Calu3 (cell line): ENCODE measurements around the gene SLAIN2. TPM values are rescaled to one million over a fixed set of nuclear protein-coding genes. Genes with fewer than 3 reads are reported as not detected.

ENCODE experiments used
- BruUV-seq: library from RNA; stranded (reverse); fragments of 400-500 nt; replicated peaks from 2 replicates; lab custom pipeline; 2021; lab: Mats Ljungman, UMichigan
- CTCF ChIA-PET: fragments of 300-600 bp; sonication (Branson Sonifier 250); formaldehyde crosslinking; loops from one replicate; lab custom pipeline; 2022; ENCODE audit warnings: antibody characterized with exemption; lab: Charles Lee
- DNase-seq: peaks from one replicate; pipeline ENCODE4 v3.0.0; 2022
- H3K27ac Mint-ChIP-seq: one replicate; pipeline ENCODE4 v1.8.0; 2022; ENCODE audit warnings: mixed read lengths; ENCODE audit not compliant: unreplicated experiment
- H3K27me3 Mint-ChIP-seq: one replicate; pipeline ENCODE4 v1.8.0; 2022; ENCODE audit warnings: mixed read lengths; ENCODE audit not compliant: unreplicated experiment
- H3K36me3 Mint-ChIP-seq: one replicate; pipeline ENCODE4 v1.8.0; 2022; ENCODE audit warnings: mild to moderate bottlenecking, moderate library complexity, mixed read lengths; ENCODE audit not compliant: insufficient read depth, unreplicated experiment
- H3K4me1 Mint-ChIP-seq: one replicate; pipeline ENCODE4 v1.8.0; 2022; ENCODE audit warnings: mild to moderate bottlenecking, low read depth, mixed read lengths; ENCODE audit not compliant: unreplicated experiment
- H3K4me3 Mint-ChIP-seq: one replicate; pipeline ENCODE4 v1.8.0; 2022; ENCODE audit warnings: mild to moderate bottlenecking, low read depth, moderate library complexity, mixed read lengths; ENCODE audit not compliant: unreplicated experiment
- H3K9me3 Mint-ChIP-seq: one replicate; pipeline ENCODE4 v1.8.0; 2022; ENCODE audit warnings: low read depth, mixed read lengths; ENCODE audit not compliant: unreplicated experiment
- intact Hi-C: fragments of 100-400 bp; cut with micrococcal nuclease; formaldehyde crosslinking; loops from one replicate; pipeline ENCODE4 v1.10.0; 2022; ENCODE audit not compliant: unreplicated experiment
- total RNA-seq: library from RNA; stranded (reverse); gene quantifications from 2 replicates; pipeline ENCODE4 v1.2.3, GENCODE V29; 2022
- TF ChIP-seq, protein P1 (sequence below): fragments of 200-600 bp; IDR thresholded peaks from one replicate; pipeline ENCODE4 v1.8.0; 2022; ENCODE audit warnings: antibody characterized with exemption; ENCODE audit not compliant: unreplicated experiment

SLAIN2 gene
- total RNA-seq, 1 experiment from 2014 or later, result 44.1 TPM

GRCh38 chr4:48405924-48406323 is 64.6 kb downstream of the SLAIN2 start:
- no peaks in the 10 kb centered on the region for H3K36me3 Mint-ChIP-seq
- no TSS peak for BruUV-seq
- H3K27ac Mint-ChIP-seq, result no peak overlapping the region
- no peak overlapping the region for H3K4me3 Mint-ChIP-seq
- H3K4me1 Mint-ChIP-seq, result no peaks in the 10 kb centered on the region
- TF ChIP-seq, protein P1, sequence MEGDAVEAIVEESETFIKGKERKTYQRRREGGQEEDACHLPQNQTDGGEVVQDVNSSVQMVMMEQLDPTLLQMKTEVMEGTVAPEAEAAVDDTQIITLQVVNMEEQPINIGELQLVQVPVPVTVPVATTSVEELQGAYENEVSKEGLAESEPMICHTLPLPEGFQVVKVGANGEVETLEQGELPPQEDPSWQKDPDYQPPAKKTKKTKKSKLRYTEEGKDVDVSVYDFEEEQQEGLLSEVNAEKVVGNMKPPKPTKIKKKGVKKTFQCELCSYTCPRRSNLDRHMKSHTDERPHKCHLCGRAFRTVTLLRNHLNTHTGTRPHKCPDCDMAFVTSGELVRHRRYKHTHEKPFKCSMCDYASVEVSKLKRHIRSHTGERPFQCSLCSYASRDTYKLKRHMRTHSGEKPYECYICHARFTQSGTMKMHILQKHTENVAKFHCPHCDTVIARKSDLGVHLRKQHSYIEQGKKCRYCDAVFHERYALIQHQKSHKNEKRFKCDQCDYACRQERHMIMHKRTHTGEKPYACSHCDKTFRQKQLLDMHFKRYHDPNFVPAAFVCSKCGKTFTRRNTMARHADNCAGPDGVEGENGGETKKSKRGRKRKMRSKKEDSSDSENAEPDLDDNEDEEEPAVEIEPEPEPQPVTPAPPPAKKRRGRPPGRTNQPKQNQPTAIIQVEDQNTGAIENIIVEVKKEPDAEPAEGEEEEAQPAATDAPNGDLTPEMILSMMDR, result no peak
- DNase-seq, result no peak
- no peaks in the 10 kb centered on the region for H3K9me3 Mint-ChIP-seq
- intact Hi-C loops, result no loop called here
- H3K27me3 Mint-ChIP-seq, result no peaks in the 10 kb centered on the region
- CTCF ChIA-PET, result no interaction called here

GRCh38 chr4:48409203-48409602 is 67.9 kb downstream of the SLAIN2 start:
- H3K9me3 Mint-ChIP-seq, result no peaks in the 10 kb centered on the region
- H3K27ac Mint-ChIP-seq, result no peak overlapping the region
- no peak for DNase-seq
- H3K27me3 Mint-ChIP-seq, result no peaks in the 10 kb centered on the region
- intact Hi-C loops, result no loop called here
- no TSS peak for BruUV-seq
- no peak overlapping the region for H3K4me3 Mint-ChIP-seq
- H3K4me1 Mint-ChIP-seq, result no peaks in the 10 kb centered on the region
- TF ChIP-seq, protein P1, result no peak
- CTCF ChIA-PET, result no interaction called here
- no peaks in the 10 kb centered on the region for H3K36me3 Mint-ChIP-seq

DNA sequence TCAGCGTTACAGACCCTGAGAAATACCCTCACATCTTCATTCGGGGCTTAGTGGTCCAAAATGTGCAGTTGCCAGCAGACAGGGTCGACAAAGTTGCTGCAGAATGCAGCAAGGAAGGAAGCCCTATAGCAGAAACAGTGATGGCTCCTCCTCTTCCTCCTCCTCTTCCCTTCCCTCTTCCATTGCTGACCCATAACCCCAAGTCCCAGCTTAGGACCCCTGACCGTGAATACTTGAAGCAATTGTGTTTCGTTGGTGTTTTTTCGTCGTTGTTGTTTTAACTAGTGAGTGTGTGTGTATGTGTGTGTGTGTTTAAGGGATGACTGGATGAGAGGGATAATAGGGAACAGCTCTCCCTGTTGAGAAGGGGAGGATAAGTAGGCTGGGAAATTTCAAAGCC is 69.5 kb downstream of the SLAIN2 start:
- no peaks in the 10 kb centered on the region for H3K9me3 Mint-ChIP-seq
- no peaks in the 10 kb centered on the region for H3K4me1 Mint-ChIP-seq
- TF ChIP-seq, protein P1, result no peak
- no peak for DNase-seq
- no peak overlapping the region for H3K4me3 Mint-ChIP-seq
- H3K36me3 Mint-ChIP-seq, result no peaks in the 10 kb centered on the region
- CTCF ChIA-PET, result interaction anchor here (0.7 kb wide), 1 partner anchor 327 kb away, joined by 3 read pairs; no protein-coding TSS in a partner anchor
- H3K27ac Mint-ChIP-seq, result no peak overlapping the region
- no peaks in the 10 kb centered on the region for H3K27me3 Mint-ChIP-seq
- intact Hi-C loops, result no loop called here
- BruUV-seq, result no TSS peak

DNA sequence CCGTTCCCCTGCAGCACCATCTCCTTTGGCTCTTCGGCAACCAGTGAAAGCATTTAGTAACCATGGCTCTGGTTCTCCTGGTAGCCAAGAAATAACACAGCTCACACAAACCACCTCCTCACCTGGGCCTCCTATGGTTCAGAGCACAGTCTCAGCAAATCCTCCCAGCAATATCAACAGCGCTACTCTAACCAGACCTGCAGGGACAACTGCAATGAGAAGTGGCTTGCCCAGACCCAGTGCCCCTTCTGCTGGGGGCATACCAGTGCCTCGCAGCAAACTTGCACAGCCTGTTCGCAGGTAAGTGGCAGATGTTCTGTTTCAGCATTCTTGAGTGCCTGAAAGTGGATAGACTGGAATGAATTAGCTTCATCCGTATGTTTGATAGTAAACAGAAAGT is 78.8 kb downstream of the SLAIN2 start:
- H3K27me3 Mint-ChIP-seq, result no peaks in the 10 kb centered on the region
- CTCF ChIA-PET, result no interaction called here
- TF ChIP-seq, protein P1, result no peak
- DNase-seq, result no peak
- no TSS peak for BruUV-seq
- H3K4me3 Mint-ChIP-seq, result no peak overlapping the region
- intact Hi-C loops, result no loop called here
- H3K9me3 Mint-ChIP-seq, result peaks cover 4% of the 10 kb centered on the region
- H3K27ac Mint-ChIP-seq, result no peak overlapping the region
- H3K4me1 Mint-ChIP-seq, result no peaks in the 10 kb centered on the region
- no peaks in the 10 kb centered on the region for H3K36me3 Mint-ChIP-seq
